Measurements from ENCODE around the gene SFMBT2. TPM values are rescaled to one million over a fixed set of nuclear protein-coding genes. Genes with fewer than 3 reads are reported as not detected.

Gene SFMBT2
- polyA plus RNA-seq, 2 of the 4 experiments (the other 2 are of a cell fraction): 9.6 to 10.2 TPM

DNA sequence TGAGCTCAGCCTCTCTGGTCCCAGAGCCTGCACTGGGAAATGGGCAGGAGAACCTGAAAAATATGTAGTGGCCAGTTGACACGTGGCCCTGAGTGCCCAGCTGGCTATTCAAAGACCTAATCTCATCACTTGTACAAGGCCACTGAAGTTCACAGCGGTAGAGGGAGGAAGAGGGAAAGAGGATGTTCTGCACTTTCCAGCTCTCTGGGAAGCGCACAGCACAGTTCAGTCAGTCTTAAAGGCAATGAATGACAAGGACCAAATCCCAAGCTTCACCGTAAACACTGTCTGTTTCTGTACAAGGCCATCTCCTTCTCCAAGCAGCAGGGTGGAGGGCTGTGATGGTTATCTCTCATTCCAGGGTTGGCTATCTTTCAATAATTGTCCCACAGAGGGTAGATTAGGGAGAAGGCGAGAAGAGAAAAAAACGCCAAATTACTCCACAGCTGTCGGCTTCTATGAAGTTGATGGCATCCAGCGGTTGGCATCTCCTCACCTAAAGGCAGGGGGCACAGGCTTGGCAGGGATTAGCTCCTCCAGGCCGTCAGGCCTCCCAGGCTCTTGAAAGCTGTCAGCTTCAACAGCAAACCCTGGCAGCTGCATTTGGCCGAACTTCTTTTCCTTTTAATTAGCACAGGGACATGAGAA lies 10.6 kb downstream of the SFMBT2 start:
- CTCF ChIA-PET: interaction anchor here (0.9 to 1.8 kb wide), 3 partner anchors 8 to 480 kb away, joined by 3 to 7 read pairs (median 3); no protein-coding TSS in a partner anchor
- POLR2A ChIA-PET: no interaction called here
- no peak overlapping the region for H3K4me2 ChIP-seq
- TF ChIP-seq SREBF2 (IDR thresholded peaks at IDR 0.05) (no peak), CHD2 (IDR thresholded peaks at IDR 0.05; ENCODE audit: low read length, partially characterized antibody) (no peak), KDM5A (IDR thresholded peaks at IDR 0.05) (no peak)
- TF ChIP-seq, protein P1, sequence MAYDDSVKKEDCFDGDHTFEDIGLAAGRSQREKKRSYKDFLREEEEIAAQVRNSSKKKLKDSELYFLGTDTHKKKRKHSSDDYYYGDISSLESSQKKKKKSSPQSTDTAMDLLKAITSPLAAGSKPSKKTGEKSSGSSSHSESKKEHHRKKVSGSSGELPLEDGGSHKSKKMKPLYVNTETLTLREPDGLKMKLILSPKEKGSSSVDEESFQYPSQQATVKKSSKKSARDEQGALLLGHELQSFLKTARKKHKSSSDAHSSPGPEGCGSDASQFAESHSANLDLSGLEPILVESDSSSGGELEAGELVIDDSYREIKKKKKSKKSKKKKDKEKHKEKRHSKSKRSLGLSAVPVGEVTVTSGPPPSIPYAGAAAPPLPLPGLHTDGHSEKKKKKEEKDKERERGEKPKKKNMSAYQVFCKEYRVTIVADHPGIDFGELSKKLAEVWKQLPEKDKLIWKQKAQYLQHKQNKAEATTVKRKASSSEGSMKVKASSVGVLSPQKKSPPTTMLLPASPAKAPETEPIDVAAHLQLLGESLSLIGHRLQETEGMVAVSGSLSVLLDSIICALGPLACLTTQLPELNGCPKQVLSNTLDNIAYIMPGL (CRISPR knock-in tag; IDR thresholded peaks at IDR 0.05; ENCODE audit: borderline replicate concordance): no peak
- TF ChIP-seq, protein P2, sequence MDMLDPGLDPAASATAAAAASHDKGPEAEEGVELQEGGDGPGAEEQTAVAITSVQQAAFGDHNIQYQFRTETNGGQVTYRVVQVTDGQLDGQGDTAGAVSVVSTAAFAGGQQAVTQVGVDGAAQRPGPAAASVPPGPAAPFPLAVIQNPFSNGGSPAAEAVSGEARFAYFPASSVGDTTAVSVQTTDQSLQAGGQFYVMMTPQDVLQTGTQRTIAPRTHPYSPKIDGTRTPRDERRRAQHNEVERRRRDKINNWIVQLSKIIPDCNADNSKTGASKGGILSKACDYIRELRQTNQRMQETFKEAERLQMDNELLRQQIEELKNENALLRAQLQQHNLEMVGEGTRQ (IDR thresholded peaks at IDR 0.05): no peak
- TF ChIP-seq, protein P3, sequence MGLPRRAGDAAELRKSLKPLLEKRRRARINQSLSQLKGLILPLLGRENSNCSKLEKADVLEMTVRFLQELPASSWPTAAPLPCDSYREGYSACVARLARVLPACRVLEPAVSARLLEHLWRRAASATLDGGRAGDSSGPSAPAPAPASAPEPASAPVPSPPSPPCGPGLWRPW (IDR thresholded peaks at IDR 0.05): no peak
- peaks cover 21% of the 10 kb centered on the region; the same call in 2 of the 3 replicates for H3K4me1 ChIP-seq
- no peaks in the 10 kb centered on the region for H3K9me3 ChIP-seq
- H3K4me3 ChIP-seq: no peak overlapping the region
- H3K27ac ChIP-seq: no peak overlapping the region; a peak in 1 of 6 replicates
- no peak for FAIRE-seq
- ATAC-seq: no peak; a peak in 3 of 6 replicates
- 88% methylated on average over 10 of the region's 10 CpGs for WGBS (ENCODE audit: missing lambda C conversion rate)
- no peak for DNase-seq (ENCODE audit: low read depth in 1 of 2, low spot score in 1 of 2)

DNA sequence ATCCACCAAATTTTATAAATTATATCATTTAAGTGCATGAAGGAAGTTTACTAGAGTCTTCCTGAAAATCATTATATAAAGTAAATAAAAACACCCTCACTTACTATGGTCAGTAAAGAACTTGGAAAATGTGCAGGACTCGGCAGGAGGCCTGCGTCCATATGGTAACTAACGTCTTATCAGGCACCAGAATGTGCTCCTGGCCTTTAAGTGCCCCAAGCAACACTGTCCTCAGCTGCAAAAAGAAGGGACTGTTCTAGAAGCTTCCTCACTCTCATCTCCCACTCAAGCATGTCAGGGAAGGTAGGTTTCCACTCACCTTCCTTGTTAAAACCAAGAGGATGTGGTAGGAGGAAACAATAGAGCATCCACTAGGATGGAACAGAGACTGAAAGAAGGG lies 11.3 kb downstream of the SFMBT2 start:
- TF ChIP-seq CBX2 (IDR thresholded peaks at IDR 0.05; ENCODE audit: borderline replicate concordance, low read depth) (no peak), RFX5 (IDR thresholded peaks at IDR 0.05) (no peak), KDM1A (IDR thresholded peaks at IDR 0.05; ENCODE audit: low read depth) (no peak), GATA3 (IDR thresholded peaks at IDR 0.05; ENCODE audit: borderline replicate concordance) (no peak), PHF8 (IDR thresholded peaks at IDR 0.05; ENCODE audit: borderline replicate concordance, low read depth) (no peak)
- TF ChIP-seq, protein P4, sequence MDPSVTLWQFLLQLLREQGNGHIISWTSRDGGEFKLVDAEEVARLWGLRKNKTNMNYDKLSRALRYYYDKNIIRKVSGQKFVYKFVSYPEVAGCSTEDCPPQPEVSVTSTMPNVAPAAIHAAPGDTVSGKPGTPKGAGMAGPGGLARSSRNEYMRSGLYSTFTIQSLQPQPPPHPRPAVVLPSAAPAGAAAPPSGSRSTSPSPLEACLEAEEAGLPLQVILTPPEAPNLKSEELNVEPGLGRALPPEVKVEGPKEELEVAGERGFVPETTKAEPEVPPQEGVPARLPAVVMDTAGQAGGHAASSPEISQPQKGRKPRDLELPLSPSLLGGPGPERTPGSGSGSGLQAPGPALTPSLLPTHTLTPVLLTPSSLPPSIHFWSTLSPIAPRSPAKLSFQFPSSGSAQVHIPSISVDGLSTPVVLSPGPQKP (IDR thresholded peaks at IDR 0.05; ENCODE audit: low read depth, low read length): no peak
- H3K4me3 ChIP-seq: no peak overlapping the region
- 95% methylated on average over 3 of the region's 3 CpGs for WGBS (ENCODE audit: missing lambda C conversion rate)
- ATAC-seq (no peak), FAIRE-seq (no peak), DNase-seq (ENCODE audit: low read depth in 1 of 2, low spot score in 1 of 2) (no peak)
- H3K9me3 ChIP-seq: no peaks in the 10 kb centered on the region
- ChIA-PET CTCF (interaction anchor here (0.9 to 3.2 kb wide), 4 partner anchors 9 to 480 kb away, joined by 3 to 9 read pairs (median 5); no protein-coding TSS in a partner anchor), POLR2A (no interaction called here)
- H3K4me2 ChIP-seq: no peak overlapping the region
- H3K4me1 ChIP-seq: peaks cover 21% of the 10 kb centered on the region; the same call in 2 of the 3 replicates
- H3K27ac ChIP-seq: no peak overlapping the region; a peak in 1 of 6 replicates

DNA sequence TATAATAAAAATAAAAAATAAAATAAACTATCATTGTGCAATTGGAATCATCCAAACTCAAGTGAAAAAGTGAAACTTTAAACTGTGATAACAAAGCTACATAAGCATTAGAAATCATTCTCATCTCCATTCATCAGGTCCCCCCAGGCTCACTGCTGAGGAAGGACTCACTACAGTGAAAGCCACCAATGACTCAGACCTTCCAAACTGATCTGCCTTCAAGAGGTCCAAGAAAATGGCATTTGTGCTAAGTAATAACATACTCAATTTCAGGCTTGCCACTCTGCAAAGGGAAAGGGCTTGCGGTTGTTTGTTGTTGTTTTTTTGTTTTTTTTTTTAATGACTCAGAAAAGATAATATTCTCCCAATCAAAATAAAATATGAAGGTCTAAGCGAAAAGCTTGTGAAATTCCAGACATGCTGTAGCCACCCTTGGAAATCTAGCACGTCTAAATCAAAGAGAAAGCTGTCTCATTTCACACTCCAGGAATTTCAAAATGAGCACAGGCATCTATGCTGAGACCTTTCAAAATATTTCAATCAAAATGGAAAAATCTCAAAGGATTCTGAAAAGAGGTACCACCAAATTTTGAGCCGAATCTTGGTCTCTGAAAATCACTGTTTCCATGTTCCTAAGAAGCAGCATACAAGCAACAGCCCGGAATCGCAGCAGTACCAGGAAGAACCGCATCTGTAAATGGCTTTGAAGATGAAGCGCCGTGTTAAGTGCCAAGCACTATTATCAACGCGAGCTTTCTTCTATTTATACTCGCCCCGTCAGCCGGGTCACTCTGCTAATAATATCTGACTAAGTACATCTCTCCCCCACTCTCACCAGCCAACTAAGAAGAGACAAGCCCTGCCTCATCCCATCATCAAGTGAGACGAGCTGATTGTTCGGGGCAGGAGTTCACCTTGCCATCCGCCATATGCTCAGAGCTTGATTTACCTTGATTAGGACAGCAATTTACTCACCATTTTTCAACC lies 13.5 kb downstream of the SFMBT2 start:
- no peaks in the 10 kb centered on the region for H3K9me3 ChIP-seq
- no peak overlapping the region; the same call in 2 of the 3 replicates for H3K4me2 ChIP-seq
- no peak overlapping the region for H3K4me3 ChIP-seq
- H3K4me1 ChIP-seq: peaks cover 20% of the 10 kb centered on the region; the same call in 1 of the 3 replicates
- CTCF ChIA-PET: interaction anchor here (0.6 to 3.2 kb wide), 5 partner anchors 10 to 120 kb away, joined by 3 to 9 read pairs (median 3); no protein-coding TSS in a partner anchor
- ATAC-seq (peak in 1 of 2 experiments; percentile 36; a peak in 2 of 6 replicates), FAIRE-seq (no peak), DNase-seq (ENCODE audit: low read depth in 1 of 2, low spot score in 1 of 2) (no peak)
- POLR2A ChIA-PET: no interaction called here
- no peak overlapping the region for H3K27ac ChIP-seq
- 87% methylated on average over 17 of the region's 17 CpGs for WGBS (ENCODE audit: missing lambda C conversion rate)
- no peak for TF ChIP-seq FOSL2 (IDR thresholded peaks at IDR 0.05)
- no peak for TF ChIP-seq FOSL2 (CRISPR knock-in tag; IDR thresholded peaks at IDR 0.05)
- TF ChIP-seq HOXA7 (CRISPR knock-in tag; IDR thresholded peaks at IDR 0.05): no peak
- no peak for TF ChIP-seq CHD4 (IDR thresholded peaks at IDR 0.05; ENCODE audit: borderline replicate concordance)
- TF ChIP-seq HOXB13 (CRISPR knock-in tag; IDR thresholded peaks at IDR 0.05; ENCODE audit: low read depth): no peak
- TF ChIP-seq MAFK (IDR thresholded peaks at IDR 0.05; ENCODE audit: partially characterized antibody): no peak
- no peak for TF ChIP-seq RCOR1 (IDR thresholded peaks at IDR 0.05; ENCODE audit: low read depth, low read length)
- TF ChIP-seq, protein P2 (IDR thresholded peaks at IDR 0.05): no peak
- no peak for TF ChIP-seq CBX8 (IDR thresholded peaks at IDR 0.05)
- TF ChIP-seq, protein P4 (IDR thresholded peaks at IDR 0.05; ENCODE audit: low read depth, low read length): no peak
- TF ChIP-seq ESRRA (IDR thresholded peaks at IDR 0.05; ENCODE audit: borderline replicate concordance, low read length): no peak
- no peak for TF ChIP-seq MAZ (IDR thresholded peaks at IDR 0.05; ENCODE audit: borderline replicate concordance, low read depth, low read length)
- TF ChIP-seq POLR2AphosphoS2 (conservative IDR thresholded peaks at IDR 0.05; ENCODE audit: low read length): no peak
- no peak for TF ChIP-seq SREBF2 (IDR thresholded peaks at IDR 0.05)
- TF ChIP-seq NFE2L2 (conservative IDR thresholded peaks at IDR 0.05; ENCODE audit: low read length): no peak
- TF ChIP-seq NR3C1 (IDR thresholded peaks at IDR 0.05): no peak
